Neural cell (in vitro differentiated cells): ENCODE results near the gene NKAIN2.

Experiments
- MXI1 ChIP-seq: fragments of 450-650 bp; conservative IDR thresholded peaks from 2 replicates; pipeline ENCODE4 v1.6.1; 2014; ENCODE audit warnings: antibody characterized with exemption, mild to moderate bottlenecking; ENCODE audit not compliant: poor library complexity, severe bottlenecking
- TF ChIP-seq, protein P1 (sequence below): fragments of 450-650 bp; IDR thresholded peaks from 2 replicates; pipeline ENCODE4 v1.5.1; 2014; ENCODE audit warnings: antibody characterized with exemption, mild to moderate bottlenecking, moderate library complexity; ENCODE audit not compliant: poor library complexity, severe bottlenecking

DNA sequence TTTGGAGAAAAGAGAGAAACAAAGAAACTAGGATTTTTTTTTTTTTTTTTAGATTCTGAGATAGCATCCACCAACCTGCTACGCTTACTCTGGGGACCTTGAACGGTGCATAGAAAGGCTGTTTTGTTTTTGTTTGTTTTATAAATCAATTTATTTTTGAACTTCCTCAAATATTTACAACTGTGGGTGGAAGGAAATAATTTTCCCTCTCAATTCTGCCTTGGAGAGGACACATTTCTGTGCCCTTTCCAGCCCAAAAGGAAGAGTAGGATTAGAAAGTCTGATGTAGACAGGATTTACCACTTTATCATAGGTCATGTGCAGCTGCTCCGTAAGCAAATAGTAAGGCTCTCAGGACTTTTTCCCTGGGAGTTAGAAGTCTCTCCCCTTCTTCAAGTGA, 190.5 kb downstream of the NKAIN2 start:
- TF ChIP-seq MXI1: no peak
- TF ChIP-seq, protein P1, sequence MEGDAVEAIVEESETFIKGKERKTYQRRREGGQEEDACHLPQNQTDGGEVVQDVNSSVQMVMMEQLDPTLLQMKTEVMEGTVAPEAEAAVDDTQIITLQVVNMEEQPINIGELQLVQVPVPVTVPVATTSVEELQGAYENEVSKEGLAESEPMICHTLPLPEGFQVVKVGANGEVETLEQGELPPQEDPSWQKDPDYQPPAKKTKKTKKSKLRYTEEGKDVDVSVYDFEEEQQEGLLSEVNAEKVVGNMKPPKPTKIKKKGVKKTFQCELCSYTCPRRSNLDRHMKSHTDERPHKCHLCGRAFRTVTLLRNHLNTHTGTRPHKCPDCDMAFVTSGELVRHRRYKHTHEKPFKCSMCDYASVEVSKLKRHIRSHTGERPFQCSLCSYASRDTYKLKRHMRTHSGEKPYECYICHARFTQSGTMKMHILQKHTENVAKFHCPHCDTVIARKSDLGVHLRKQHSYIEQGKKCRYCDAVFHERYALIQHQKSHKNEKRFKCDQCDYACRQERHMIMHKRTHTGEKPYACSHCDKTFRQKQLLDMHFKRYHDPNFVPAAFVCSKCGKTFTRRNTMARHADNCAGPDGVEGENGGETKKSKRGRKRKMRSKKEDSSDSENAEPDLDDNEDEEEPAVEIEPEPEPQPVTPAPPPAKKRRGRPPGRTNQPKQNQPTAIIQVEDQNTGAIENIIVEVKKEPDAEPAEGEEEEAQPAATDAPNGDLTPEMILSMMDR: no peak
